GM12878 (cell line): ENCODE measurements around the gene C14orf93. TPM values are rescaled to one million over a fixed set of nuclear protein-coding genes. Genes with fewer than 3 reads are reported as not detected.
"Not testable (repeated sequence)": the region's sequence is repeated elsewhere in the genome, so short reads cannot be mapped to it uniquely, and the experiment has no call there.

Source experiments
- ATAC-seq: fragments of 200-7000 bp; cut with Tn5 transposase; 3 replicates; pipeline ENCODE4 v1.9.1; 2020; ENCODE audit warnings: mild to moderate bottlenecking, moderate library complexity
- BruUV-seq: library from RNA; stranded (reverse); fragments of 400-500 nt; replicated peaks from 2 replicates; lab custom pipeline; 2021; lab: Mats Ljungman, UMichigan
- CTCF ChIA-PET: fragments of 300-600 bp; sonication (Branson Sonifier 250); formaldehyde crosslinking; extraction: SDS; loops from one replicate; lab custom pipeline; 2021; ENCODE audit warnings: inconsistent platforms; lab: Yijun Ruan, JAX
- POLR2A ChIA-PET: fragments of 350-600 bp; formaldehyde crosslinking; extraction: SDS; loops from one replicate; lab custom pipeline; 2021; ENCODE audit warnings: inconsistent platforms; lab: Charles Lee
- RAD21 ChIA-PET: fragments of 300-600 bp; sonication (Branson Sonifier 250); formaldehyde crosslinking; loops from one replicate; lab custom pipeline; 2023; ENCODE audit warnings: antibody characterized with exemption; ENCODE audit not compliant: unreplicated experiment; lab: Charles Lee
- SMC1A ChIA-PET: fragments of 300-600 bp; sonication (Branson Sonifier 250); formaldehyde crosslinking; loops from one replicate; lab custom pipeline; 2023; ENCODE audit not compliant: unreplicated experiment, uncharacterized antibody; lab: Charles Lee
- DNase-seq: peaks from one replicate; pipeline ENCODE4 v3.0.0-alpha.2; 2011; ENCODE audit warnings: low read depth, low spot score
- FAIRE-seq: peaks from 3 replicates; lab custom pipeline; 2011; peaks lifted over from hg19 to GRCh38; lab: Jason Lieb, UNC
- H2AFZ ChIP-seq: 2 replicates; pipeline ENCODE4 v1.6.0; 2011; ENCODE audit warnings: low read depth, low read length, control low read depth; ENCODE audit not compliant: control insufficient read depth
- H3K27ac ChIP-seq: 2 replicates; pipeline ENCODE4 v1.5.1; 2011; ENCODE audit warnings: control low read depth; ENCODE audit not compliant: control insufficient read depth, insufficient read depth
- H3K27me3 ChIP-seq, 2 experiments: replicated peaks in 1 of 2; 2 replicates each; pipeline versions ENCODE4 v1.6.0 to v1.6.1; 2011; ENCODE audit warnings: low read length in 1 of 2; ENCODE audit not compliant: control insufficient read depth in 2 of 2, insufficient read depth in 2 of 2
- H3K36me3 ChIP-seq, 2 experiments: 2 replicates each; pipeline ENCODE4 v1.5.1; 2011; ENCODE audit warnings: low read length in 1 of 2; ENCODE audit not compliant: control insufficient read depth in 2 of 2, insufficient read depth in 2 of 2
- H3K4me1 ChIP-seq: 2 replicates; pipeline ENCODE4 v1.6.1; 2011; ENCODE audit warnings: mild to moderate bottlenecking, low read length, moderate library complexity, mixed read lengths; ENCODE audit not compliant: control insufficient read depth, insufficient read depth
- H3K4me2 ChIP-seq: 2 replicates; pipeline ENCODE4 v1.6.0; 2011; ENCODE audit warnings: control low read depth; ENCODE audit not compliant: control insufficient read depth, insufficient read depth
- H3K4me3 ChIP-seq: fragments of 200-600 bp; sonication (generic); 2 replicates; pipeline ENCODE4 v1.5.1; 2016
- H3K79me2 ChIP-seq: 2 replicates; pipeline ENCODE4 v1.6.0; 2011; ENCODE audit warnings: low read length; ENCODE audit not compliant: control insufficient read depth, insufficient read depth
- H3K9ac ChIP-seq: 2 replicates; pipeline ENCODE4 v1.8.0; 2011; ENCODE audit warnings: low read length, control low read depth, mixed read lengths; ENCODE audit not compliant: control insufficient read depth, insufficient read depth
- H3K9me3 ChIP-seq: replicated peaks from 3 replicates; pipeline ENCODE4 v1.5.1; 2011; ENCODE audit warnings: mild to moderate bottlenecking, low read length; ENCODE audit not compliant: control insufficient read depth, insufficient read depth
- H4K20me1 ChIP-seq: 2 replicates; pipeline ENCODE4 v1.6.0; 2011; ENCODE audit not compliant: control insufficient read depth, insufficient read depth
- BRCA1 ChIP-seq: IDR thresholded peaks from 2 replicates; pipeline ENCODE4 v1.6.1; 2011; ENCODE audit warnings: low read depth, low read length, improper control_type of control experiment
- IKZF2 ChIP-seq, 2 experiments: fragments of 450-650 bp; IDR thresholded peaks; 2 replicates each; pipeline ENCODE4 v1.6.1; 2017; ENCODE audit warnings: mild to moderate bottlenecking in 2 of 2, moderate library complexity in 2 of 2
- MEF2B ChIP-seq: fragments of 450-650 bp; IDR thresholded peaks from 2 replicates; pipeline ENCODE4 v1.6.1; 2018; ENCODE audit warnings: mild to moderate bottlenecking, moderate library complexity; ENCODE audit not compliant: partially characterized antibody, poor library complexity, severe bottlenecking
- NFXL1 ChIP-seq: fragments of 450-650 bp; IDR thresholded peaks from 2 replicates; pipeline ENCODE4 v1.6.1; 2017; ENCODE audit warnings: antibody characterized with exemption, mild to moderate bottlenecking, borderline replicate concordance
- NR2C1 ChIP-seq: fragments of 450-650 bp; IDR thresholded peaks from 2 replicates; pipeline ENCODE4 v1.6.1; 2017; ENCODE audit warnings: antibody characterized with exemption, mild to moderate bottlenecking, moderate library complexity
- PAX8 ChIP-seq: fragments of 450-650 bp; IDR thresholded peaks from 2 replicates; pipeline ENCODE4 v1.6.1; 2017; ENCODE audit warnings: mild to moderate bottlenecking, moderate library complexity
- RBBP5 ChIP-seq: fragments of 200-600 bp; sonication (generic); conservative IDR thresholded peaks from 2 replicates; pipeline ENCODE4 v1.6.1; 2016
- YY1 ChIP-seq: IDR thresholded peaks from 2 replicates; pipeline ENCODE4 v1.6.1; 2011; ENCODE audit warnings: low read depth, mild to moderate bottlenecking, low read length
- WGBS: methylation state at CpG from one replicate; pipeline ENCODE4 v1.1.6; 2016; ENCODE audit warnings: low lambda C conversion rate; ENCODE audit not compliant: insufficient replicate concordance, insufficient coverage; ENCODE audit errors: missing lambda C conversion rate; 5-methylcytosine and 5-hydroxymethylcytosine counted together
- in situ Hi-C: fragments of 300-500 bp; cut with MboI; formaldehyde crosslinking; loops from 9 replicates; pipeline ENCODE4 v1.14.3; 2018; ENCODE audit warnings: mixed read lengths
- intact Hi-C: fragments of 100-400 bp; cut with micrococcal nuclease; formaldehyde crosslinking; loops from one replicate; pipeline ENCODE4 v1.14.2; 2022; ENCODE audit not compliant: unreplicated experiment
- polyA plus RNA-seq, 11 experiments: library from polyadenylated mRNA; depleted of rRNA in 4 of 11; unstranded in 6 of 11; stranded (reverse) in 5 of 11; fragments of >200 nt; fragmentation: Nextera tagmentation in 4 of 11; fragmentation: Illumina TruSeq in 1 of 11; extraction: Ambion mirVana in 4 of 11; extraction: Trizol in 1 of 11; gene quantifications; 1 replicate in 1 of 11; 2 replicates in 10 of 11; pipeline versions ENCODE4 v1.2.1 to v1.2.3, GENCODE V29; 2011 to 2016; ENCODE audit warnings: inconsistent platforms in 2 of 11, missing spikeins in 2 of 11, low read depth in 1 of 11
- total RNA-seq, 4 experiments: library from RNA; depleted of rRNA in 3 of 4; stranded (reverse); fragments of >200 nt in 3 of 4; fragmentation: Illumina TruSeq in 1 of 4; extraction: Trizol in 1 of 4; gene quantifications; 2 replicates each; pipeline versions ENCODE4 v1.2.1 to v1.2.3, GENCODE V29; 2013 to 2021
- TF ChIP-seq, protein P1 (sequence below): fragments of 450-650 bp; IDR thresholded peaks from 2 replicates; pipeline ENCODE4 v1.6.1; 2018; ENCODE audit warnings: mild to moderate bottlenecking, low read depth, moderate library complexity; ENCODE audit not compliant: partially characterized antibody

C14orf93 gene
- total and polyA plus RNA-seq, 10 of the 15 experiments (the other 5 are each of a cell fraction or from before 2014, with no cell fraction given): 1.8 to 13.9 (median 10.2) TPM

DNA sequence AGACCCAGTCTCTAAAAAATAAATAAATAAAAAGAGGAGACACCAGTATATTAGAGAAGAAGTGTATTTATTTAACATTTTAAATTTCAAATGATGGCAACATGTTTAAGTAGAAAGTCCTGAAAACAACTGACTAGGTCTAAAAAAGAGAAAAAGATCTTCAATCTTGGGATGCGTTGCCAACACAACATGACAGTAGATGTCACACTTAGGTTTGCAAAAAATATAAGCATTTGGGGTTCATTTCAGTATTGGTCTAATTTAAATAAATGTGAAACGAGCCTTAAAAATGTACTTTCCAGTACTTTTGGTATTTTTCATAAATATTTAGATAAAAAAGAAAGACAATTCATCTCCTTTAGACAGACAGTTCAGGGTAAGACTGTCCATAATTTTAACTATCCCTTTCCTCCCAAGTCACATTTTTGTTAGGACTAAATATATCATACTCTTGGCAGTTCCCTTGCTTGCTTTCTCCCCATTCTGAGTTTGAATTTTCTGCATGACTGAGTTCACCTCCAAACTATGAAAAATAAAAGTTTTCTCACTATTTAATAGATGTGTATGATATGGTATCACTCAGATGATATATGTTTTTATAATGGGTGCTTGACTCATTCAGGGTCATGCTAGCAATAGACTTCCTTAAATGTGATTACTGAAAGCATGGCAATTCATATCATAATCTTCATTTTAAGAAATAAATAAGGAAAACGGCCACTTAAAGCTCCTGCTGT is 4.3 kb downstream of the C14orf93 start:
- BruUV-seq: no TSS peak
- ChIA-PET CTCF (interaction anchor here (1.0 to 25.0 kb wide), 17 partner anchors 9 to 295 kb away, joined by 3 to 853 read pairs (median 8); partner anchors contain the start of genes CDH24, PRMT5 and PSMB5), RAD21 (interaction anchor here (0.9 to 2.6 kb wide), 7 partner anchors 10 to 63 kb away, joined by 4 to 37 read pairs (median 13); partner anchors contain the start of genes CDH24 and PSMB5), SMC1A (interaction anchor here (0.6 to 3.8 kb wide), 17 partner anchors 10 to 133 kb away, joined by 3 to 67 read pairs (median 5); partner anchors contain the start of genes AJUBA and PSMB5), POLR2A (interaction anchor here (0.7 to 3.0 kb wide), 13 partner anchors 10 to 316 kb away, joined by 3 to 29 read pairs (median 8); partner anchors contain the start of genes ACIN1, C14orf119, PABPN1 and PRMT5)
- Histone ChIP-seq H3K4me1 (peaks cover 21% of the 10 kb centered on the region), H3K9ac (peak overlapping the region; percentile 82; the same call in 1 of the 2 replicates), H2AFZ (peak overlapping the region; percentile 5; the same call in 1 of the 2 replicates), H3K36me3 (no peaks in the 10 kb centered on the region), H4K20me1 (no peaks in the 10 kb centered on the region), H3K4me2 (peak overlapping the region; percentile 89), H3K27me3 (no peaks in the 10 kb centered on the region), H3K27ac (no peak overlapping the region), H3K79me2 (peaks cover 9% of the 10 kb centered on the region), H3K4me3 (no peak overlapping the region; the same call in 1 of the 2 replicates), H3K9me3 (no peaks in the 10 kb centered on the region)
- FAIRE-seq: peak; percentile 52
- intact Hi-C loops: no loop called here
- in situ Hi-C loops: no loop called here
- TF ChIP-seq NFXL1 (no peak), IKZF2 (IDR thresholded peaks at IDR 0.05) (no peak), NR2C1 (no peak), BRCA1 (no peak), PAX8 (no peak), RBBP5 (no peak), MEF2B (no peak), YY1 (no peak)
- TF ChIP-seq, protein P1, sequence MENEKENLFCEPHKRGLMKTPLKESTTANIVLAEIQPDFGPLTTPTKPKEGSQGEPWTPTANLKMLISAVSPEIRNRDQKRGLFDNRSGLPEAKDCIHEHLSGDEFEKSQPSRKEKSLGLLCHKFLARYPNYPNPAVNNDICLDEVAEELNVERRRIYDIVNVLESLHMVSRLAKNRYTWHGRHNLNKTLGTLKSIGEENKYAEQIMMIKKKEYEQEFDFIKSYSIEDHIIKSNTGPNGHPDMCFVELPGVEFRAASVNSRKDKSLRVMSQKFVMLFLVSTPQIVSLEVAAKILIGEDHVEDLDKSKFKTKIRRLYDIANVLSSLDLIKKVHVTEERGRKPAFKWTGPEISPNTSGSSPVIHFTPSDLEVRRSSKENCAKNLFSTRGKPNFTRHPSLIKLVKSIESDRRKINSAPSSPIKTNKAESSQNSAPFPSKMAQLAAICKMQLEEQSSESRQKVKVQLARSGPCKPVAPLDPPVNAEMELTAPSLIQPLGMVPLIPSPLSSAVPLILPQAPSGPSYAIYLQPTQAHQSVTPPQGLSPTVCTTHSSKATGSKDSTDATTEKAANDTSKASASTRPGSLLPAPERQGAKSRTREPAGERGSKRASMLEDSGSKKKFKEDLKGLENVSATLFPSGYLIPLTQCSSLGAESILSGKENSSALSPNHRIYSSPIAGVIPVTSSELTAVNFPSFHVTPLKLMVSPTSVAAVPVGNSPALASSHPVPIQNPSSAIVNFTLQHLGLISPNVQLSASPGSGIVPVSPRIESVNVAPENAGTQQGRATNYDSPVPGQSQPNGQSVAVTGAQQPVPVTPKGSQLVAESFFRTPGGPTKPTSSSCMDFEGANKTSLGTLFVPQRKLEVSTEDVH: no peak
- WGBS: 50% methylated on average over 3 of the region's 3 CpGs
- ATAC-seq: no peak
- no peak for DNase-seq

DNA sequence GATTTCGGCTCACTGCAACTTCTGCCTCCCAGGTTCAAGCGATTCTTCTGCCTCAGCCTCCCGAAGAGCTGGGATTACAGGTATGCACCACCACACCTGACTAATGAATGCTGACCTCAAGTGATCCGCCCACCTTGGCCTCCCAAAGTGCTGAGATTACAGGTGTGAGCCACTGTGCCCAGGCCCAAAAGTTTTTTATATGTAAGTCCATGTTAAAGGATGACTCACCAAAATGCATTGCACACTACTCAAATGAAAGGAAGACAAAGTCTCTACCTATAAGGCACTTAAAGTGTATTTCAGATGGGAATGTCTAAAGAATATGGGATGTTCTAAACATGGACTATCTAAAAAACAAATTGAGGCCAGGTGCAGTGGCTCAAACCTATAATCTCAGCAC is 5.7 kb downstream of the C14orf93 start:
- ChIA-PET CTCF (interaction anchor here (0.7 to 25.0 kb wide), 5 partner anchors 9 to 50 kb away, joined by 3 to 853 read pairs (median 6); partner anchors contain the start of gene CDH24), SMC1A (interaction anchor here (1.8 kb wide), 1 partner anchor 10 kb away, joined by 10 read pairs; no protein-coding TSS in a partner anchor)
- H3K4me3 ChIP-seq, H3K27me3 ChIP-seq, BruUV-seq, H3K9me3 ChIP-seq, H3K36me3 ChIP-seq, intact Hi-C loops, RAD21 ChIA-PET, H3K79me2 ChIP-seq, H2AFZ ChIP-seq, H3K9ac ChIP-seq, ATAC-seq, in situ Hi-C loops, POLR2A ChIA-PET, H3K4me2 ChIP-seq, DNase-seq, FAIRE-seq, H4K20me1 ChIP-seq, H3K27ac ChIP-seq: not testable (repeated sequence)
- peaks cover 21% of the 10 kb centered on the region for H3K4me1 ChIP-seq
- WGBS: 98% methylated on average over 4 of the region's 4 CpGs
